Stimulated activated naive CD8-positive, alpha-beta T cell treated with anti-CD3 and anti-CD28 coated beads, Interleukin-15, Interleukin-2, amounts not matched to agents 100 U/mL and 50 U/mL, for 24 hours (primary cell): ENCODE measurements around the gene ZNF613.
"Not testable (repeated sequence)": the region's sequence is repeated elsewhere in the genome, so short reads cannot be mapped to it uniquely, and the experiment has no call there.

ENCODE experiments used
- ATAC-seq: fragments of 150-1000 bp; cut with Tn5 transposase; one replicate; pipeline ENCODE4 v1.10.0; 2021
- DNase-seq: peaks from one replicate; pipeline ENCODE4 v3.0.0; 2021

ZNF613 gene

GRCh38 chr19:51926784-51927741 lies at the start of gene ZNF613:
ZNF613 (plus strand) TSS chr19:51927472; CDS start chr19:51936221, 8,749 bp downstream.
- DNase-seq (peak; percentile 81), ATAC-seq (peak; percentile 89)

DNA sequence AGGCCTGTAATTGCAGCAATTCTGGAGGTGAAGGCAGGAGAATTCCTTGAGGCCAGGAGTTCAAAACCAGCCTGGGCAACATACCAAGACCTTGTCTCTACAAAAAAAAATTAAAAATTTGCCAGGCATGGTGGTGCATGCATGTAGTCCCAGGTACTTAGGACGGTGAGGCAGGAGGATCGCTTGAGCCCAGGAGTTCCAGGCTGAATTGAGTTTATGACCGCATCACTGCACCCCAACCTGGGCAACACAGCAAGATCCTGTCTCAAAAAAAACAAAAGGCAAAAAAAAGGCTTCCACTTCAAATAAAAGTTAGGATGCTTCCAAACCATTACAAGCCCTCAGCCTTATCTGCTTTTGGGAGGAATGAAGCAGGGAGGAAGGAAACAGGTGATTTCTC lies 44.8 kb upstream of the ZNF613 start:
- ATAC-seq (no peak), DNase-seq (no peak)

DNA sequence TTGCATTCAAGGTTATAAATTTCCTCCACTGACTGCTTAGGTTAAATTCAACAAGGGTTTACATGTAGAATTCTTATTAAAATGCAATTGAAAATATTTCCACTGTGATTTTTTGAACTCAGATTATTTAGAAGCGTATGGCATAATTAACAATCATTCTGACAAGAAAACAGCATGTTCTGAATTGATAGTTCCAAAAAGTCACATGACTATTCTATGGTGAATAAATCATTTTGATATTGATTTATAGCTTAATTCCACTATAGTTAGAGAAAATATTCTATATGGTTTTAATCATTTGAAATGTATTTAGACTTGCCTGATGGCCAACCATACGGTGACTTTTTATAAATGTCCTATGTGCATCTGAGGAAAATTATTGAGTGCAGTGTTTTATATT lies 42.6 kb upstream of the ZNF613 start:
- DNase-seq (no peak), ATAC-seq (no peak)

DNA sequence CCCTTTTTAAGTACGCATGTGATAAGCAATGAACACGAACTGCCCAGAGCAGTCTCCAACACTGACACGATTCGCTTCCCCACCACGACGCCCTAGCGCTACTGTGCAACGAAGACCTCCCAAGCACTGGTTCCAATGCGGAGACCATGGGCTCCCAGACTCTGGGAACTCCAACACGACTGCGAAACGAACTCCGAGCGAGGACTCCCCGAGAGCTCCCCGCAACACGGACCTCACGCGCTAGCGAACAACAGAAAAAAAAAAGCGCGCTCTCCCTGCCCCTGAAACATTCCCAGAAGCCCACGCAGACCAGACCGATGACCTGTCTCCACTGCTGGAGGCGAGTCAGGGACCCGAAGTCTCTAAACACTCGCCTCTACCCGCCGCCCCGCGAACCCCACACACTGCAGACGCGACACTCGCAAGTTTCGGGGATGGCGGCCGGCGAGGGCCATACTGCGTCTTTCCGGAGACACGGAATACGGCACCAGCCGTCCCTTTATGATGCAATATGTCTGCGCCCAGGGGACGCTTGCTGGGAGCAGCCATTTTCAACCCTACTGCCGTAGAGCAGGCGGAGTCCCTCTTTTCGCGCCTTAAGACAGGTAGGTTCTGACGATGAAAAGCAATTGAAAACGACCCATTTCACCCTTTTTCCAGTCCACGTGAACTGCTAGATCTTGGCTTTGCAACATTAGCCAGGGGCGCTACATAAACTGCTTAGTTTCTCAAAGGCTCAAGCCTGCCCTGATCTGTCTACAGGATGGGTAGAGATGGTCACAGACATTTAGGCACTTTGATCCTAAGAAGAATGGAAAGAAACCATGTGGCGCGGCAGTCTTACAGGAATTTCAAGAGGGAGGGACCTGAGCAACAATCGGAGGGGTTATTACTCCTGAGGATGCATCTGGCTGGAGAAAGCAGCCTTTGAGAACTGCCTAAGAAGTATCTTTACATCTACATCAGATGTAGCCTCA lies 39.5 kb upstream of the ZNF613 start, which contains the start of gene ZNF577:
TSS of gene ZNF577 (minus strand) at position 430 of the 977 bp plus-strand sequence. CDS start 7,569 bp downstream, outside the sequence.
- peak; percentile 50 for DNase-seq
- no peak for ATAC-seq

DNA sequence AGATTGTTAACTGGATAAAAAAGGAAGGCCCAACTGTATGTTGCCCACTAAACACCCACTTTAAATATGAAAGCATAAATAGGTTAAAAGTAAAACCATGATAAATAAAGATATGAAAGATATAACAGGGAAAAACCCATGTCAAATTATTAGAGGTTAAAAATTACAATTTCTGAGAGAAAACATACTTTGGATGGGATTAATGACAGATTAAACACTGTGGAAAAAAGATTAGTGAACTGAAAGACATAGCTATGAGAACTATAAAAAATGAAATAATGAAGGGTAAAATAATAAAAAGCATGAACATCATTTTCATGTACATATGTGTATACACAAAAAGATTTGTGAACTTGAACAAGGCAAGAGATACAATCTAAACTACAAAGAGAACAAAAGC lies 37.3 kb upstream of the ZNF613 start:
- ATAC-seq (no peak), DNase-seq (no peak)

GRCh38 chr19:51891193-51891747 lies 36.0 kb upstream of the ZNF613 start:
- no peak for DNase-seq
- ATAC-seq: no peak

- ATAC-seq (no peak), DNase-seq (no peak)
These were observed 25.4 kb upstream of the ZNF613 start for GRCh38 chr19:51901860-51902259.

GRCh38 chr19:51903192-51903591 lies 24.1 kb upstream of the ZNF613 start:
- ATAC-seq: no peak
- no peak for DNase-seq

DNA sequence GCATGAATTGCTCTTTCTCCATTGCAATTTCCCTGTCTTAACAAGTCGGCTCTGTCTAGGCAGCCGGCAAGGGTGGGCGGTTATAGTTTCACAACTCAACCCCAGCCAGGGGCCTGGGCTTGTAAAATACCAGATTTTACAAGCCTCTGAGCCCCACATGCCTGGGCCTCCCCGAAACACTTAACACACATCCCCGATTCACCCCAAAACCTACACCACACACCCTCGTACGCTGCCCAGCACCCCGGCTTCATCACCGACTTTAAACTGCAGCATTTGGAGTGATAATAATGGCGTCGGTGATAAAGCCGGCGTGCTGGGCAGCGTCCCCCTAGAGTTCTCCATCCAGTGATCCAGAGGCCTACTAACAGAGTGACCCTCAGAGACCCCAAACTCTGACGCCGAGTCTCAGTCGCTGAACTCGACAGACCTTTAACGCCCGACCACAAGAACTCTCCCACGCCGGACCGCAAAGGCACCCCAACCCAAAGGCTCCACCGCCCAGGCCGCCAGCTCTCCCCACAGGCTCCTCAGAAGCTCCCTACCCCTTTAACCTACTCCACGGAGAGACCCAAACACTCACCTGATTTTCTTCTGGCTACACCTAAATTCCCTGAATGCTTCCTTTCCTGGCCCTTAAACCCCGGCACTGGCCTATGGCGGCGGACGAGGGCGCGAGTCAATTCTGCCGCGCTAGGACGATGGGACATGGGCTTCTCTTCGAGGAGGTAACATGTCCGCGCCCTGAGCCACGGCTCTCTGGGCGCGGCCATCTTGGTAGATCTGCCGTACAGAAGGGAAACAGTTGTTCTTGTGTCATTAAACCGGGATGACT lies 22.7 kb upstream of the ZNF613 start, which contains the start of gene ZNF649:
TSS of gene ZNF649 (minus strand) at position 687 of the 835 bp plus-strand sequence. CDS start 4,910 bp downstream, outside the sequence.
- ATAC-seq (peak; percentile 96), DNase-seq (peak; percentile 84)

- DNase-seq (no peak), ATAC-seq (no peak)
These were observed 22.1 kb upstream of the ZNF613 start for GRCh38 chr19:51905206-51905605.

GRCh38 chr19:51905639-51906038 lies 21.6 kb upstream of the ZNF613 start:
- not testable (repeated sequence) for DNase-seq, ATAC-seq

- DNase-seq: not testable (repeated sequence)
These were observed 21.2 kb upstream of the ZNF613 start for GRCh38 chr19:51906108-51906507.

GRCh38 chr19:51907981-51908380 lies 19.3 kb upstream of the ZNF613 start:
- not testable (repeated sequence) for ATAC-seq, DNase-seq

More at GRCh38 chr19:51906108-51906507, 21.2 kb upstream of the ZNF613 start:
- ATAC-seq: not testable (repeated sequence)

DNA sequence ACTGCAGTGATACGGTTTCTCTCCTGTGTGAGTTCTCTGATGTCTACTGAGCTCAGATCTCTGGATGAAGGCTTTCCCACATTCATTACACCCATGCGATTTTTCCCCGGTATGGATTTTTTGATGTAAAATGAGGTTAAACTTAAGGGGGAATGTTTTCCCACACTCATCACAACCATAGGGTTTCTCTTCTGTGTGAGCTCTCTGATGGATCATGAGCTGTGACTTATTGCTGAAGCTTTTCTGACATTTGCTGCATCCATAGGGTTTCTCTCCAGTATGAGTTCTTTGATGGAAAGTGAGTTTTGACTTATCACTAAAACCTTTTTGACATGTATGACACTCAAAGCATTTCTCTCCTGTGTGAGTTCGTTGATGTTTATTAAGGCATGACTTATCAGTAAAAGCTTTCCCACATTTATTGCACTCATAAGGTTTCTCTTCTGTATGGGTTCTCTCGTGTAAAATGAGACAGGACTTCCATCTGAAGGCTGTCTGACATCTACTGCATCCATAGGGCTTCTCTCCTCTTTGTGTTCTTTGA lies 11.9 kb upstream of the ZNF613 start:
- DNase-seq: no peak
- ATAC-seq: no peak

DNA sequence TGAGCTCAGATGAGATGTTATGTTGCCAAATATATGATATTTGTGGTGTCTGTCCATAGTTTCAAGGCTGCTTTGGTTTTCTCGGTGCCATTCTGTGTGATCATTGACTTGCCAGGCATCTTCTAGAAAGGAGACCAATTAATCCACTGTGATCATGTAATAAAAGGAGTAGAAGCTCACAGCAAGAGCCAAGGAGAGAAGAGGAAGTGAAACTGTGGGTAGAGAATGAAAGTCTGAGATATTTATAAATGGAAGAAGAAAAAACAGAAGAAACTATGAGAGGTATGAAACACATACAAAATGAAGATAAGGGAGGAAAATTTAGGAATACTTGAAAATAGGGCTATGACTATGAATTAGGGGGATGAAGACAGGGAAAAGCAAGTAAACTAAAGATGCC lies 11.1 kb upstream of the ZNF613 start:
- ATAC-seq (no peak), DNase-seq (no peak)

GRCh38 chr19:51919606-51920005 lies 7.7 kb upstream of the ZNF613 start:
- ATAC-seq (no peak), DNase-seq (no peak)

DNA sequence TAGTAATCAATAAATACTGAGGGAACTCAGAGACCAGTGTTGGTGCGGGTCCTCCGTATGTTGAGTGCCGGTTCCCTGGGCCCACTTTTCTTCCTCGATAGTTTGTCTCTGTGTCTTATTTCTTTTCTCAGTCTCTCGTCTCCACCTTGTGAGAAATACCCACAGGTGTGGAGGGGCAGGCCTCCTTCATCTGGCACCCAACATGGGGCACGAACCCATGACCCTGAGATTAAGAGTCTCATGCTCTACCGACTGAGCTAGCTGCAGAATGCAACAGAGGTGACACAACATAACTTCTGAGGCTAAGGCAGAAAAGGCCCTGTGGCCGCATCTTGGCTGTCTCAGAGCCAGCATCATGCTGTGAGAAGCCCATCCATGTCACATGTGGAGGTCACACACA lies 5.3 kb upstream of the ZNF613 start:
- peak; percentile 30 for DNase-seq
- ATAC-seq: no peak

DNA sequence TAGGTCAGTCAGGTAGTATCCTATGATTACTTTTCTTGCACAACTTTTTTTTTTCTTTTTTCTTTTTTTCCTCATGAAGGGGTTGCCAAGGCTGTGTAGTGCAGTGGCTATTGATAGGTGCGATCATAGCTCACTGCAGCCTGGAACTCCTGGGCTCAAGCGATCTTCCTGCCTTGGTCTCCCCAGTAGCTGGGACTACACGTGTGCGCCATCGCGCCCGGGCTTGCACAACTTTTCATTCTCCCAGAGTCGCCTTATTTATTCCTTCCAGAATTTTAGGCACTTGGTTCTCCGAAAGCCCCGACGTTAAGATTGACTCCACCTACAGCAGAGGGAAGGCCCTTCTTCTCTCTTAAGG lies 867 bp upstream of the ZNF613 start:
- no peak for DNase-seq
- no peak for ATAC-seq

DNA sequence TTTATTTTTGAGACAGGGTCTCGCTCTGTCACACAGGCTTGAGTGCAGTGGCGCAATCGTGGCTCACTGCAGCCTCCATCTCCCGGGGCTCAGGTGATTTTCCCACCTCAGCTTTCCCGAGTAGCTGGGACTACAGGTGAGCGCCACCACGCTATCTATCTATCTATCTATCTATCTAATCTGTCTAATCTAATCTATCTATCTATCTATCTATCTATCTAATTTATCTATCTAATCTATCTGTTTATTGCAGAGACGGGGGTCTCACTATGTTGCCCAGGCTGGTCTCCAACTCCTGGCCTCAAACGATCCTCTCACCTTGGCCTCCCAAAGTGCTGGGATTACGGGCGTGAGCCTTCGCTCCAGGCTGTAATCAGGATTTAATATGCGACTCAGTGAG lies 587 bp downstream of the ZNF613 start:
- ATAC-seq: no peak
- DNase-seq: no peak

- ATAC-seq (no peak), DNase-seq (no peak)
These were observed 4.6 kb downstream of the ZNF613 start for GRCh38 chr19:51931921-51932320.

GRCh38 chr19:51938936-51939335 lies 11.7 kb downstream of the ZNF613 start:
- ATAC-seq (no peak), DNase-seq (no peak)
